ENCODE measurements around the gene PFKP.

PFKP gene

DNA sequence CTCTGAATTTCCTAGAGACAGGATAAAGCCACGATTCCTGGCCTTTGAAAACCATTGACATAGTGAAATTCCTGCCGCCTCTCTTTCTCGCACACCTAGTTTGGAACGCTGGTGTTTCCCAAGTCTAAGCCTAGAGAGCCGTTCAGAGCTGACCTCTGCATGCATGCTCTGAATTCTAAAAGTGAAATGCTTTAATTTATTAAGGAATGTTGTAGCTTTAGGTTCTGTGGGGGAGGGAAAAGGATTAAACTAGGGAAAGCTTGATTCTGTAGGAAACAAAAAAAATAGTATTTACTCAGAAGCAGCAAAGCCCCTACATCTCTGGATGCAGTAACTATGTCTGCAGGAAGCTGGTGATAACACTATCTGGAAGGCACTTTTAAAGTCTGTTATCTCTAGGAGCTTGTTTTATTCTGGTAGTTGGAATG, 27.3 kb downstream of the PFKP start:
- TF ChIP-seq, protein P1, sequence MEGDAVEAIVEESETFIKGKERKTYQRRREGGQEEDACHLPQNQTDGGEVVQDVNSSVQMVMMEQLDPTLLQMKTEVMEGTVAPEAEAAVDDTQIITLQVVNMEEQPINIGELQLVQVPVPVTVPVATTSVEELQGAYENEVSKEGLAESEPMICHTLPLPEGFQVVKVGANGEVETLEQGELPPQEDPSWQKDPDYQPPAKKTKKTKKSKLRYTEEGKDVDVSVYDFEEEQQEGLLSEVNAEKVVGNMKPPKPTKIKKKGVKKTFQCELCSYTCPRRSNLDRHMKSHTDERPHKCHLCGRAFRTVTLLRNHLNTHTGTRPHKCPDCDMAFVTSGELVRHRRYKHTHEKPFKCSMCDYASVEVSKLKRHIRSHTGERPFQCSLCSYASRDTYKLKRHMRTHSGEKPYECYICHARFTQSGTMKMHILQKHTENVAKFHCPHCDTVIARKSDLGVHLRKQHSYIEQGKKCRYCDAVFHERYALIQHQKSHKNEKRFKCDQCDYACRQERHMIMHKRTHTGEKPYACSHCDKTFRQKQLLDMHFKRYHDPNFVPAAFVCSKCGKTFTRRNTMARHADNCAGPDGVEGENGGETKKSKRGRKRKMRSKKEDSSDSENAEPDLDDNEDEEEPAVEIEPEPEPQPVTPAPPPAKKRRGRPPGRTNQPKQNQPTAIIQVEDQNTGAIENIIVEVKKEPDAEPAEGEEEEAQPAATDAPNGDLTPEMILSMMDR (IDR thresholded peaks at IDR 0.05; ENCODE audit: low read depth, low read length), result no peak
- peak overlapping the region; percentile 4 for H3K4me3 ChIP-seq (ENCODE audit: low read depth, low read length)
- in situ Hi-C loops (cut with HindIII; ENCODE audit: low sequenced_read_pairs), result no loop called here
- DNase-seq (ENCODE audit: low read depth, low spot score), result peak; percentile 31

DNA sequence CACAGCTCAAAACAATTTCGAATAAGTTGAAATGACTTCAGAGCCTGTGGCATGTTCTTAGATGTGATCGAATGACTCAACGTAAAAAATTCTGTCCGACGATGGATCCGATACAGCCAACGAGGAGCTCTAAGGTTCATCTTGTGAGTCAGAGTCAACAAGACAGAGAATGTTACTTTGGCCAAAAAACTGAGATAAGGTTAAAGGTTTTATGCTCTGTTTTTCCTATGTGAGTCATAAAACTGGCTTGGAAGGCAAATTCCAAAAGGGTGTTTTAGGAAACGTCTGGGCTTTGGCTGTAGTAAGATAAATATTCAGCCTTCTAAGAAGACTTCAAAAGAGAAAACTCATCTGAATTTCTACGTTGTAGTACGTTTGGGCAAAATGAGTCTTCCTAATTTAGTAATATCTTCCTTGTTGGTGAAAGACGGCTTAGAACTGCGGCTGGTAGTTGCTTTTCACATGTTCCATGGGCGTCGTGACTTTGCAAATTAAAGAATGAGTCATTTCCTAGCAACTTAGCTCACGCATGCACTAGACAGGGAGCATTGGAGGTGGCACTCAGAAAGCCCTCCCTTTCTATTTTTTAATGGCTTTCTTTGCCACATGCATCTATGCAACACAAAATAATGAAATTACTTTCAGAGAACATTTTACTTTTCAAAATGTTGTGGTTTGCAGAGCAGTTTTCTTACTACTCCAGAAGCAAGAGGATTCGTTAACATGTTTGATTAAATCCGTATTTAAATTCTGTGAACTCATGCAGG, 28.2 kb downstream of the PFKP start:
- peak; percentile 99 for DNase-seq (ENCODE audit: low read depth, low spot score)
- in situ Hi-C loops (cut with HindIII; ENCODE audit: low sequenced_read_pairs), result no loop called here
- TF ChIP-seq, protein P1 (IDR thresholded peaks at IDR 0.05; ENCODE audit: low read depth, low read length), result no peak
- H3K4me3 ChIP-seq (ENCODE audit: low read depth, low read length), result peak overlapping the region; percentile 4

DNA sequence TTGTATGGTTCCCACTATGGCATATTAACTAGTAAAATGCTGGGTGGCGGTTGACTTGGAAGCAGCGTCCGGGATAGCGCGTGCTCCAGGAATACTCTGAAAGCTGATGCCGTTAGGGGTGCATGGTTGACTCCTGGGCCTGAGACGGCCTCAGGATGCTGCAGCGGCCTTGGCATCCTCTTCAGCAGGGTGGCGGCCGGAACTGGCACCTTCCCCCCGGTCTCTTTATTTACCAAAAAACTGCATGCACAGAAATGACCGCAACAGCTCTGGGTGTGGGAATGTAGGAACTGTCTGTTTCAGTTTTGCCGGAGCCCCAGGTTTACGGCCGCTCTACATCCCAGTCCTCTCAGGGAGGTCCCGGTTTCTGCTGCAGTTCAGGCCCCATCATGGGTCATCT, 28.8 kb downstream of the PFKP start:
- TF ChIP-seq, protein P1 (IDR thresholded peaks at IDR 0.05; ENCODE audit: low read depth, low read length), result no peak
- no peak overlapping the region for H3K4me3 ChIP-seq (ENCODE audit: low read depth, low read length)
- DNase-seq (ENCODE audit: low read depth, low spot score), result no peak
- in situ Hi-C loops (cut with HindIII; ENCODE audit: low sequenced_read_pairs), result no loop called here

DNA sequence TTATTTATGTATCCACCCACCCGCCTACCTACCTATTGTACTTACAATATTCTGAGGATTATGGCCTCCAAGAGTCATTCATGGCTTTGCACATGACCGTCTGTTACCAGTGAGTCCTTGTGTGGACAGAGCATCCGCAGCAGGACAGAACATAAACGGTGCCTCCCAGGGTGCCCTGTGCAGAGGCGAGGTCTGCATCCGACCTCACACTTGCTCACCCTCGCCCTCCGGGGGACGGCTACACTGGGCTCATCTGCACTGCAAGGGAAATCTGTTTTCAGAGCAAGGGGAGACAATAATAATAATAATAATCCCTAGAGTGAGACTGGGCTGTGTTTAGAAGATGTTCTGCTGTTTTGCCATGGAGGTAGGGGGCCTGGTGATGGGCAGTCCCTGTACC, 29.8 kb downstream of the PFKP start:
- no peak for DNase-seq (ENCODE audit: low read depth, low spot score)
- in situ Hi-C loops (cut with HindIII; ENCODE audit: low sequenced_read_pairs), result no loop called here
- TF ChIP-seq, protein P1 (IDR thresholded peaks at IDR 0.05; ENCODE audit: low read depth, low read length), result no peak
- no peak overlapping the region for H3K4me3 ChIP-seq (ENCODE audit: low read depth, low read length)

DNA sequence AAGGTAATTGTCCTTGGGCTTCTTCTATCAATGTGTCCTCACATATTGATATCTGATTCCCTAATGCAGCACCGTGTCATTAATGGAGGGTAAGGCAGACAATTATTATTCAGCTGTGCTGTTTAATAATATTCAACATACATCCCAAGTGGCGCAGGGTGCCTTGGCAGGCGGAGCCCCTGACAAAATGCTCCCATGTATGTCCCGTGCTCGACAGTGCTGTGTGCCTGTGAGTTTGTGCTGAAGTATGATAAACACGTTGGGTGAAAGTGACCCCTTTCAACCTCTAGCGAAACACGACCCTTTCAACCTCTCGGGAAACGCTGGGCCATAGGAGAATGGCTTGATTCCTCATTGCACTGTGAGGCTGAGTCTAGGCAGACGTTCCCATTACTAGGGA, 31.3 kb downstream of the PFKP start:
- in situ Hi-C loops (cut with HindIII; ENCODE audit: low sequenced_read_pairs), result no loop called here
- H3K4me3 ChIP-seq (ENCODE audit: low read depth, low read length), result no peak overlapping the region
- no peak for DNase-seq (ENCODE audit: low read depth, low spot score)
- TF ChIP-seq, protein P1 (IDR thresholded peaks at IDR 0.05; ENCODE audit: low read depth, low read length), result no peak

DNA sequence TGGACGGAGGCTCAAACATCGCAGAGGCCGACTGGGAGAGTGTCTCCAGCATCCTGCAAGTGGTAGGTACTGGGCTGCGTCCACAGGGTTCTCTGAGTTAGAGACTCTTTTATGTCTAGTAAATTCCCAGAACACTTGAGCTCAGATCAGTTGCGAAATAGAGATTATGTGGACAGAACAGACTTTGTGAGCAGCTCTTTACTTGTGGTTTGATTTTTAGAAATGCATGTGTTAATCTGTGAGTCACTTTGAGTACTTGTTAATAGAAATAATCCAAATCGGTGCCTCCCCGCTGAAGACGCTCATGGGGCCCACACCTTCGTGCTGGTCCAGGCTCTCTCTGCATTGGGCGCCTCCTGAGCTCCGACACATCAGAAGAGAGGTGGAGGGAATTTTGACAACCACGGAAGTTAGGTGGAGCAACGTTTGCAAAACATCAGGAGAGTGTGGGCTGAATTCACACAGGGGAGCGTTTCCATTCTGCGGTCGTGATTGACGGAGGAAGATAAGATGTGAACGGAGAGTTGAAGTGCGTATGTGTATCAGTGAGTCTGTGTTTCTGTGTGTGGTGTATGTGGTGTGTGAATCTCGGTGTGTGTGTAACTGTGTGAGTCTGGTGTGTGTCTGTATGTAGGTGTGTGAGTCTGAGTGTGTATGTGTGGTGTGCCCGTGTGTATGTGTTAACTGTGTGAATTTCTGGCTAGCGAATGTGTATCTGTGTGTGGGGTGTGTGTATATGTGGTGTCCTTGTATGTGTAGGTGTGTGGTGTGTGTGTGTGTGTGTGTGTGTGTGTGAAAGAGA, 32.1 kb downstream of the PFKP start:
- peak; percentile 65 for DNase-seq (ENCODE audit: low read depth, low spot score)
- in situ Hi-C loops (cut with HindIII; ENCODE audit: low sequenced_read_pairs), result no loop called here
- TF ChIP-seq, protein P1 (IDR thresholded peaks at IDR 0.05; ENCODE audit: low read depth, low read length), result no peak
- H3K4me3 ChIP-seq (ENCODE audit: low read depth, low read length), result no peak overlapping the region

All from astrocyte of the spinal cord (primary cell).